ENCODE data around the gene UBTF. TPM values are rescaled to one million over a fixed set of nuclear protein-coding genes. Genes with fewer than 3 reads are reported as not detected.

UBTF gene
- total RNA-seq, 1 experiment from 2014 or later = 82.3 TPM

- DNase-seq (ENCODE audit: low read depth) = peak; percentile 28
These were observed 20.5 kb downstream of the UBTF start for GRCh38 chr17:44198721-44199552.

GRCh38 chr17:44197980-44198720, 21.3 kb downstream of the UBTF start:
- DNase-seq (ENCODE audit: low read depth) = peak; percentile 60

- DNase-seq (ENCODE audit: low read depth) = no peak
These were observed 22.4 kb downstream of the UBTF start for GRCh38 chr17:44197107-44197506.

GRCh38 chr17:44193326-44194084, 26.0 kb downstream of the UBTF start:
- no peak for DNase-seq (ENCODE audit: low read depth)

GRCh38 chr17:44192750-44193149, 26.7 kb downstream of the UBTF start:
- no peak for DNase-seq (ENCODE audit: low read depth)

- no peak for DNase-seq (ENCODE audit: low read depth)
These were observed 27.5 kb downstream of the UBTF start for GRCh38 chr17:44191941-44192496.

GRCh38 chr17:44191369-44191768, 28.1 kb downstream of the UBTF start:
- no peak for DNase-seq (ENCODE audit: low read depth)

- DNase-seq (ENCODE audit: low read depth) = no peak
These were observed 29.0 kb downstream of the UBTF start for GRCh38 chr17:44190481-44190880.

GRCh38 chr17:44188576-44189403, 30.7 kb downstream of the UBTF start:
- DNase-seq (ENCODE audit: low read depth) = no peak

GRCh38 chr17:44187131-44187899, 32.2 kb downstream of the UBTF start:
- no peak for DNase-seq (ENCODE audit: low read depth)

- DNase-seq (ENCODE audit: low read depth) = peak; percentile 98
These were observed 33.0 kb downstream of the UBTF start, which contains the start of gene TMUB2 for GRCh38 chr17:44186307-44187130. TMUB2 (plus strand) TSS chr17:44186972; CDS start chr17:44187709, 737 bp downstream.

GRCh38 chr17:44184212-44184810, 35.2 kb downstream of the UBTF start:
- DNase-seq (ENCODE audit: low read depth) = no peak

GRCh38 chr17:44183024-44183423, 36.5 kb downstream of the UBTF start:
- no peak for DNase-seq (ENCODE audit: low read depth)

- no peak for DNase-seq (ENCODE audit: low read depth)
These were observed 41.3 kb downstream of the UBTF start for GRCh38 chr17:44178133-44178532.

GRCh38 chr17:44177640-44178039, 41.8 kb downstream of the UBTF start:
- DNase-seq (ENCODE audit: low read depth) = no peak

GRCh38 chr17:44176671-44177501, 42.6 kb downstream of the UBTF start:
- no peak for DNase-seq (ENCODE audit: low read depth)

- DNase-seq (ENCODE audit: low read depth) = no peak
These were observed 43.2 kb downstream of the UBTF start for GRCh38 chr17:44176257-44176656.
